ENCODE results near the gene CFAP20DC. TPM values are rescaled to one million over a fixed set of nuclear protein-coding genes. Genes with fewer than 3 reads are reported as not detected.

Gene CFAP20DC
- total RNA-seq, 1 experiment from 2014 or later, result 2.8 TPM

DNA sequence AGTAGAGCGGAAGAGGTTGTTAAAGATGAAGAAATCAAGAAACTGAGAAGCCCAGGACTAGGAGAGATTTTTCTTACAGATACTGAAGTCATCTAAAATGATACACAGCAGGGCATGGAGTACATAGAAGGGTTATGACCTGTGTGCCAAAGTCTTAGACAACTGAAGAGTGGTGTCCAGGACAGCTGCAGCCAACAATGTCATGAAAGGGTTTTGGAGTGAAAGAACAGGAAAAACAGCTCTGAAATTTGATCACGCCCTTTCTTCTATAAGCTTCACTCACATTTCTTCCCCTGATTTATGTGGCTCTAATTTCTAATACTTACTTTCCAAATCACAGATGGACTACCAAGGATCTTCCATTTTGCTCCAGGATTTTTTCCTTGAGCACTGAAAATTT is 3.0 kb downstream of the CFAP20DC start:
- no peaks in the 10 kb centered on the region for H3K27me3 ChIP-seq (replicated peaks; ENCODE audit: control insufficient read depth, insufficient read depth, low read length)
- Mint-ChIP-seq H3K36me3 (ENCODE audit: insufficient read depth, unreplicated experiment) (peaks cover 5% of the 10 kb centered on the region), H3K4me3 (ENCODE audit: unreplicated experiment) (no peak overlapping the region), H3K27me3 (ENCODE audit: insufficient read depth, unreplicated experiment) (no peaks in the 10 kb centered on the region), H3K4me1 (ENCODE audit: low read depth, unreplicated experiment) (no peaks in the 10 kb centered on the region), H3K27ac (ENCODE audit: unreplicated experiment) (no peak overlapping the region), H3K9me3 (ENCODE audit: unreplicated experiment) (no peaks in the 10 kb centered on the region)
- intact Hi-C loops (cut with micrococcal nuclease; ENCODE audit: unreplicated experiment), result no loop called here
- H3K4me1 ChIP-seq, result peaks cover 5% of the 10 kb centered on the region
- TF ChIP-seq, protein P1, sequence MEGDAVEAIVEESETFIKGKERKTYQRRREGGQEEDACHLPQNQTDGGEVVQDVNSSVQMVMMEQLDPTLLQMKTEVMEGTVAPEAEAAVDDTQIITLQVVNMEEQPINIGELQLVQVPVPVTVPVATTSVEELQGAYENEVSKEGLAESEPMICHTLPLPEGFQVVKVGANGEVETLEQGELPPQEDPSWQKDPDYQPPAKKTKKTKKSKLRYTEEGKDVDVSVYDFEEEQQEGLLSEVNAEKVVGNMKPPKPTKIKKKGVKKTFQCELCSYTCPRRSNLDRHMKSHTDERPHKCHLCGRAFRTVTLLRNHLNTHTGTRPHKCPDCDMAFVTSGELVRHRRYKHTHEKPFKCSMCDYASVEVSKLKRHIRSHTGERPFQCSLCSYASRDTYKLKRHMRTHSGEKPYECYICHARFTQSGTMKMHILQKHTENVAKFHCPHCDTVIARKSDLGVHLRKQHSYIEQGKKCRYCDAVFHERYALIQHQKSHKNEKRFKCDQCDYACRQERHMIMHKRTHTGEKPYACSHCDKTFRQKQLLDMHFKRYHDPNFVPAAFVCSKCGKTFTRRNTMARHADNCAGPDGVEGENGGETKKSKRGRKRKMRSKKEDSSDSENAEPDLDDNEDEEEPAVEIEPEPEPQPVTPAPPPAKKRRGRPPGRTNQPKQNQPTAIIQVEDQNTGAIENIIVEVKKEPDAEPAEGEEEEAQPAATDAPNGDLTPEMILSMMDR (IDR thresholded peaks at IDR 0.05; ENCODE audit: insufficient read depth in 1 of 2, low read depth in 1 of 2, low read length in 1 of 2, severe bottlenecking in 1 of 2, unreplicated experiment in 1 of 2), result no peak
- CTCF ChIA-PET, result no interaction called here
- no peaks in the 10 kb centered on the region for H3K9me3 ChIP-seq
- POLR2A ChIA-PET, result no interaction called here
- H3K4me3 ChIP-seq (ENCODE audit: low read depth, low read length), result no peak overlapping the region
- BruUV-seq (replicated peaks), result no TSS peak
- no peak for DNase-seq
- no peaks in the 10 kb centered on the region for H3K36me3 ChIP-seq (ENCODE audit: control insufficient read depth, insufficient read depth, low read length)

DNA sequence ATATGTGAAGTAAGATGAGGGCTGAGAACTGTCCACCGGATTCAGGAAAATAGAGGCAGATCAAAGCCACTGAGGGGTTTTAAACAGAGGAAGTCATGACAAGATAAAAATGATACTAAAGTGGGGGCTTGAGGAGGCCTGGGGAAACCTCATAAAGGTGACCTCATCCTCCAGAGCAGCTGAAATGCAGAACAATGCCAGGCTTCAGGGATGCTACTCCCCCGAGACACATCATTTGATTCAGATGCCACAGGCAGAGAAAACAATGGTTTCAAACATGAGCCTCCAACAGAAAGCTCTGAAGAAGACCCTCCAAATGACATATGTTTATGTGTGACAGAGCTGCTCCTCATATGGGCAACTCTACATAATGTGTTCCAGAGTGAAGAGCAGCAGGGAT is 6.4 kb downstream of the CFAP20DC start:
- Histone ChIP-seq H3K9me3 (no peaks in the 10 kb centered on the region), H3K4me3 (ENCODE audit: low read depth, low read length) (no peak overlapping the region), H3K36me3 (ENCODE audit: control insufficient read depth, insufficient read depth, low read length) (no peaks in the 10 kb centered on the region), H3K4me1 (no peaks in the 10 kb centered on the region), H3K27me3 (replicated peaks; ENCODE audit: control insufficient read depth, insufficient read depth, low read length) (no peaks in the 10 kb centered on the region)
- TF ChIP-seq, protein P1 (IDR thresholded peaks at IDR 0.05; ENCODE audit: insufficient read depth in 1 of 2, low read depth in 1 of 2, low read length in 1 of 2, severe bottlenecking in 1 of 2, unreplicated experiment in 1 of 2), result no peak
- Mint-ChIP-seq H3K27ac (ENCODE audit: unreplicated experiment) (no peak overlapping the region), H3K4me1 (ENCODE audit: low read depth, unreplicated experiment) (no peaks in the 10 kb centered on the region), H3K27me3 (ENCODE audit: insufficient read depth, unreplicated experiment) (no peaks in the 10 kb centered on the region), H3K36me3 (ENCODE audit: insufficient read depth, unreplicated experiment) (no peaks in the 10 kb centered on the region), H3K9me3 (ENCODE audit: unreplicated experiment) (no peaks in the 10 kb centered on the region), H3K4me3 (ENCODE audit: unreplicated experiment) (no peak overlapping the region)
- ChIA-PET POLR2A (no interaction called here), CTCF (no interaction called here)
- intact Hi-C loops (cut with micrococcal nuclease; ENCODE audit: unreplicated experiment), result no loop called here
- no TSS peak for BruUV-seq (replicated peaks)
- DNase-seq, result no peak

DNA sequence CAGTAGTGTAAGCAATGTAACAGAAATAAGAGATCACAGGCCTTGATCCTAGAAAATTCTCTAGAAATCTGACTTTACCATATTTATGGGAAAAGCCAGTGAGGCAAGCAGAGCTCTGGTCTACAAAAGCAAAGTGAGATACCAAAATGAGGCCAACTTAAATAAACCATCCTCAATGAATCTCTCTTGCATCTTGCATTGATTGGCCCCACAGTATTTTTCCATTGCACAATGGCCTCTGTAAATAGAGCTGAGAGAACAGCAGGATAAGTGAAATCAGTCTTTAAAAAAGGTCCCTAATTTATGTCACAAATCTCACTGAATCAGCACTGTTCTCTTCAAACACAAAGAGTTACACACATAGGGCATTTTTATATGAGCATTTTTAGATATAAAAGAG is 8.9 kb downstream of the CFAP20DC start:
- no peaks in the 10 kb centered on the region for H3K4me1 Mint-ChIP-seq (ENCODE audit: low read depth, unreplicated experiment)
- no peak overlapping the region for H3K27ac Mint-ChIP-seq (ENCODE audit: unreplicated experiment)
- CTCF ChIA-PET, result no interaction called here
- BruUV-seq (replicated peaks), result no TSS peak
- H3K9me3 Mint-ChIP-seq (ENCODE audit: unreplicated experiment), result no peaks in the 10 kb centered on the region
- TF ChIP-seq, protein P1 (IDR thresholded peaks at IDR 0.05; ENCODE audit: insufficient read depth in 1 of 2, low read depth in 1 of 2, low read length in 1 of 2, severe bottlenecking in 1 of 2, unreplicated experiment in 1 of 2), result no peak
- H3K36me3 Mint-ChIP-seq (ENCODE audit: insufficient read depth, unreplicated experiment), result no peaks in the 10 kb centered on the region
- no peaks in the 10 kb centered on the region for H3K4me1 ChIP-seq
- no peak for DNase-seq
- no peaks in the 10 kb centered on the region for H3K27me3 ChIP-seq (replicated peaks; ENCODE audit: control insufficient read depth, insufficient read depth, low read length)
- no peak overlapping the region for H3K4me3 Mint-ChIP-seq (ENCODE audit: unreplicated experiment)
- POLR2A ChIA-PET, result no interaction called here
- no peak overlapping the region for H3K4me3 ChIP-seq (ENCODE audit: low read depth, low read length)
- no peaks in the 10 kb centered on the region for H3K9me3 ChIP-seq
- intact Hi-C loops (cut with micrococcal nuclease; ENCODE audit: unreplicated experiment), result no loop called here
- no peaks in the 10 kb centered on the region for H3K27me3 Mint-ChIP-seq (ENCODE audit: insufficient read depth, unreplicated experiment)
- H3K36me3 ChIP-seq (ENCODE audit: control insufficient read depth, insufficient read depth, low read length), result no peaks in the 10 kb centered on the region
